NCI-H524 (cell line): ENCODE data around the gene PHEX.

Source experiments
- DNase-seq, 2 experiments: peaks; one replicate each; lab custom pipeline; 2025; lab: John Stamatoyannopoulos, UW

PHEX gene

DNA sequence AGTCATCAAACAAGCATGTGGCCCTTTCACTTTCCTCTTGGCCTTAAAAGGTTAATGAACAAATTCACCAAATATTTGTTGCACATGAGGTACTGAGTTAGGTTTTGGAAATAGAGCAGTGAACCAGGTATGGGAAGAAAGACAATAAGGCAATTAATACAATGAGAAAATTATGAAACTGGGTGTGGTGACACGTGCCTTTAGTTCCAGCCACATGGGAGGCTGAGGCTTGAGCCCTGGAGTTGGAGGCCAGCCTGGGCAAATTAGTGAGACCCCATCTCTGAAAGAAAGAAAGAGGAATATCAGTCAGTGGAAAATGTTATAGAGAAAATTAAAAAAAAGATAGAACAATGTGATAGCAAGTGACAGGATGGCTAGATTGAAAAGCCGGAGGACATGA lies 8.1 kb downstream of the PHEX start:
- DNase-seq, result no peak

DNA sequence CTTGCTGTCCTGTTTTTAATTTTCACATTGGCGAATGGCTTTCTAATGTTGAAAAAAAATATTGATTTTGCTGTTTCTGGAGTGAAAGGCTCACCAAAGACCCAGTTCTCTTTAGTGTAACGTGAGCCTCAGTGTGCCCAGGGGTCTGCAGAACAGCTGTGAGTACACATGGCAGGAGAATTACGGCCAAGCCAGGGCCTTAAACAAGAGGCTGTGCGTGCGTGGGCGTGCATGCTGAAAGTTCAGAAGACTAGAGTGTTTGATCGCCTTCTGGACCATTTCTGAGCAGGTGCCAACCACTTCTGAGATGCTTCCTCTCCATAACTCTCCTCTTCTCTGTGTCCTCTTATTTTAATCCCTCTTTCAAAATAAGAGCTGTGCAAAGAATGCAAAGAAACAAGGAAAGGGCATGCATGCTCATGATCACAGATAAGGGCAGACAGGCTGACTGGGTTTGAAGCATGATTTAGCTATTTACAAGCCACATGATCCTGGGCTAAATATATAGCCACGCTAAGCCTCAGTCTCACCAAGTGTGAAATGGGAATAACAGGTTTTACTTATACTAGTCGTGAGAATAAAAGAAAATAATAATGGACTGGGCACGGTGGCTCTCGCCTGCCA lies 9.9 kb downstream of the PHEX start:
- peak; percentile 83 to 95 for DNase-seq

DNA sequence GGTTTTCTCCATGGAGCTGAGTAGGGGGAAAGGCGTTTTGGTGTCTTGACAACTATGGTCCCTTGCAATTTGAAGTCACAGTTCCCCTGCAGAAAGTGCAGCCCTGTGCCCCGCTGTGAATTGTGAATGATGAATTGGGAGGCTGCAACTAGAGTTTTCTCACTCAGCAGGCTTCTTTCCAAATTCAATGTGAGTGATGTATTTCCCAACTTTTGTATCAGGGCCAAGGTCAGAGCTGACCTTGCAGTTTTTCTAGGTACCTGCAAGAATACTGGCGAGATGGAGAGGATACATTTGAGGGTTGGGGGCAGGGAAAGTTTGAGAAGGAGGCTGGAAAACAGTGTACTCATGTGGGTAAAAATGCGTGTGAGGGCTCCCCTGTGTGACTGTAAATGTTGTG lies 11.7 kb downstream of the PHEX start:
- DNase-seq, result no peak

DNA sequence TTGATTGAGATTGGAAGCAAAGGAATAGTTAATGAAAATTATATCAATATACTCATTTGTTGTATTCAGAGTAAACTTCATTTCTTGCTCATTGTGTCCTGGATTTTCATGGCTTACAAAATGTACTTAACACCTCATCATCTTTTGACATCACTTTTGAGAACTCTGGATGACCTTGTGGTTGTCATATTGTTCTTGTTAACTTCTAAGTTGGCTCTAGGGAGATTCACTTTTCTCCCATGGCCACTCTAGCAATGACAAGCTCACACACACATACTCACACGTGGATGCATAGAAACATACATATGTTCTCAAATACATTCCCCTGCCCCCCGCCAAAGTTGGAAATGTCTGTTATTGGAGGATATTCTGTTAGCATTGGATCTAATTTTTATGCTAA lies 15.3 kb downstream of the PHEX start:
- no peak for DNase-seq

DNA sequence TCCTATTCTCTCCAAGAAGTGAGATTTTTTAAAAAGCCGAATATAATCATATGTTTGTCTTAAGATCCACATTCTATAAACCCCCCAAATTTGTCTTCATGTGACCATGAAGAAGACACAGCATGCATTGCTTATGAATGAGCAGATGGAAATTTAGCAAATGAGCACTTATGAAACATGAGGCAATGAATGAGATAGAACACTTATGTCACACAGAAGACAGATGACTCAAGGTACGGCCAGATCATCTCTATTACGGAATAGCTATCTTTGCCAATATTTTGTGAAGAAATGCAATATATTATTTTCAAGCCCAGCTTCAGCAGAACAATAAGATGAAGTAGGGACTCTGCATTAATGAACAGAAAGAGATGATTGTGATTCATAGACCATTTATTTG lies 21.4 kb downstream of the PHEX start:
- DNase-seq, result peak; percentile 2 to 52

DNA sequence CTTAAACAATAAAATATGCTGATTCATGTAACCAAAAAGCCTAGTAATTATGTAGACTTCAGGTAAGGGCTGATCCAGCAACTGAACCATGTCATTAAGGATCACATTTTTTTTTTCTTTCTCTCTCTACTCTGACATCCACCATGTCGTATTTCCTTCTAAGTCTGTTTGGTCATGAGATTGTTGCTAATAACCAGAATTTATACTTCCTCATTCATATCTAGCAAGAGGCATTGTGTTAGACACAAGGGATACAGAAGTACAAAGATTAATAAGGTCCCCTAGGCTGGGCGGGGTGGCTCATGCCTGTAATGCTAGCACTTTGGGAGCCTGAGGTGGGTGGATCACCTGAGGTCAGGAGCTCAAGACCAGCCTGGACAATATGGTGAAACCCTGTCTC lies 24.1 kb downstream of the PHEX start:
- no peak for DNase-seq

DNA sequence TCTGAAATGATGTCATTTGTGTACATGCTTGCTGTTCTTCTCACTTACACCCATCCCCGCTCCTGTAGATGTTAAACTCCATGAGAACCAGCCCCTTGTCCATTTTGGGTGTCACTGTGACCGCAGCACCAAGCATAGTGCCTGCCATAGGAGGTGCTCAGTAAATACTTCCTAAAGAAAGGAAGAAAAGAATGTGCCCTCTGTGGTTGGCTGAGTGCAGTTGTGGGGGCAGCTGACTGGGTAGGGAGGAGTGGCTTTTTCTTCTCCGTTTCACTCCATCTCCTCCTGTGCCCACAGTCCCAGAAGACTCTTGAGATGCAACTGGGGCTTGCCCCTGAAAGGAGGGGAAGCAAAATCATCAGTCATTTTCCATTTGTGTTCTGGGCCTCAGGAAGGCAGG lies 25.5 kb downstream of the PHEX start:
- DNase-seq, result no peak

DNA sequence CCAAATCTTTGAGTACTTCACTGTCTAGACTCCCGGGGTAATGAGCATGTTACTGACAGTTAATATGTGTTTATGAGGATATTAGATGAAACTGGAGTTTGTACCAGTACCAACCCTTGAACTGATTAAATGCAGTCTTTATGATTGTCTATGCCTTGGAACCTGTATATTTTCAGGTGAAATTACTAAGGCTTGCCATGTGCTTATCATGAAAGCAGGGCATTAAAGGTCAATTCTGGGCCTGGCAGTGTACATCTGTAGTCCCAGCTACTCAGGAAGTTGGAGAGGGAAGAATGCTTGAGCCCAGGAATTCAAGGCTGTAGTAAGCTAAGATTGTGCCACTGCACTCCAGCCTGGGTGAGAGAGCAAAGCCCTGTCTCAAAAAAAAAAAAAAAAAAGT lies 27.6 kb downstream of the PHEX start:
- peak in 1 of 2 experiments; percentile 30 for DNase-seq

DNA sequence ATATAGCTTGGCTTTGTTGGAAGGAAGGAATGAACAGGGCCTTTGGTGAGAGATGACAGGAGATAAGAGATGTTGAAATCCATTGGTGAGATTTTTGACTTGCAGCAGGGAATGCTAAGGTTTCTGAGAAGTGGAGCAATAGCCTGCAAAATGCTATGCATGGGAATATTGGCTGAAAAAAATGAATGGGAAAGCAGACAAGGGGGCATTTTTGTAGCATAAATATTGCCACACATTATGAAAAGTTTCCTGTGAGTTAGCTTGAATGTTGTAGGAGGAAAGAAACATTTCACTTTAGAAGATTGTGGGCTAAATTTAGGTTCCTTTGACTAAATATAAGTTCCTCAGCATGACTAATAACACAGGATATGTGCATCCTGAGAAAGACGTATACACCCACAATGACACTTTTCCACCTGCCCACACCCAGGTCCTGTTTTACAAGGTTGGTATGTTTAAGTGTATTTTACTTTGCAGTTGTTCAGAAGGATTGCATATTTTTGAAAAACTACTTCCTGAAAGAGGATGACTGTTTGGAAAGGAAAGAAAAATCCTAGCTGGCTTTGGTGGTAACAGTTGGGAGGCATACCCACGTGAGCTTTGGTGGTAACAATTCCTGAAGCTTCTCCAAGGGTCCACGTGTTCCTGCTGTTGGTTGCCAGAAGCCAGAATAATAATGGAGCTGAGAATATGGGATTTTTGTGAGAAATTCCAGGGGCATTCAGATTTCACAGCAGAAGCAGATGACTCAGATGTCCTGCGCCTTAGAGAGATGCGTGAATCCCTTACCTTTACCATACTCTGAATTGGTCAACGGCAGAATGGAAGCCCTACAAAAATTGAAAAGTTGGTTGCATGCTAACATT lies 28.5 kb downstream of the PHEX start:
- no peak for DNase-seq

DNA sequence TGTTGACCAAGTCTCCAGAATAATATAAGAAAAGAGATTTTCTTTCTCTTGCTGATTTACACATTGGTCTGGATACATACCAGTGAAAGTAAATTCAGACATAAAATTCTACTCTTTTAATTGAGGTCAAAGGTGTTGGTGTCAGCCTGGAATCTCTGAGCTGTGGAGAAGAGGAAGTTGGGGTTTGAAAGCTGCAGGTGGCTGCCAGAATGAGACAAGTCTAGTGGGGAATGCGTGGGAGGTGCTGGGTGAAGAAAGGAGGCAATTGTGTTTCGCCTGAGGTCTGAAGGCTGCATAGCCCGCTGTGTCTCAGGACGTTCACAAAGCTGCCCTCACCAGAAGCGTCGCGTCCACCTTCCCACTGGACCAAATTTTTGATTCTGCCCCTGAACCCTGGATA lies 31.2 kb downstream of the PHEX start:
- no peak for DNase-seq

DNA sequence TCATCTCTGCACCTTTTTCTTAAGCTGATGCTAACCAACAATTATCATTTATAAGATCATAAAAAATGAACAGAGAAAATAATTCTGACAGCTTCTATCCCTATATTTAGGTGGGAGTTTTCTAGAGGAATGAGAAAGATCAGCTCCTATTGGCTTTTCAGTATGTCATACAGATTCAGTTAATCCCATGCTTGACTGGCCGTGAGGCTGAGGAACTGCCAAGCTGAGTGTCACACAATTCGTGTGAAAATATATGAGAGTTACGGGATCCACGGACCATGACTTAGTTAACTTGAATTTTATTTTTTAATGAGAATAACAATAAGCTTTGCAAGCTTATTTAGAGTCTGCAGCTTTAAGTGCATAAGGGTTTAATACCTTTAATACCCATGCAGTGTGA lies 37.5 kb downstream of the PHEX start:
- DNase-seq, result peak in 1 of 2 experiments; percentile 7

DNA sequence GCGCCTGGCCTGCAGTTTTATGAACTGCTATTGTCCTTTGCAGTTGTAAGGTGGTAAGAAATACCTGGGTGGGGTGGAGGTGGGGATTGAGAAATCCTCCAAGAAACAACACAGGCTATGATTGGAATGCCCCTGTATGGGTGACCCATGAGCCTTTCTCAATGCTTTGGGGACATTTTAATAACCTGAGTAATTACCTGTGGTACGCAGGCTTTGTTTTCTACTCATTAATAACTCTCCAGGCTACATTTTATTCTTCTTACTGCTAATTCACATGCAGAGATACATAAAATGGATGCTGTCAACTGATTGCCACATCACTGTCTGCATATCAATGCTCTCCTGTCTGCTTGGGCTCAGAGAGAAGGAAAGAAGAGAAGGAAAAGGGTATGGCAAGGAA lies 41.8 kb downstream of the PHEX start:
- DNase-seq, result no peak

DNA sequence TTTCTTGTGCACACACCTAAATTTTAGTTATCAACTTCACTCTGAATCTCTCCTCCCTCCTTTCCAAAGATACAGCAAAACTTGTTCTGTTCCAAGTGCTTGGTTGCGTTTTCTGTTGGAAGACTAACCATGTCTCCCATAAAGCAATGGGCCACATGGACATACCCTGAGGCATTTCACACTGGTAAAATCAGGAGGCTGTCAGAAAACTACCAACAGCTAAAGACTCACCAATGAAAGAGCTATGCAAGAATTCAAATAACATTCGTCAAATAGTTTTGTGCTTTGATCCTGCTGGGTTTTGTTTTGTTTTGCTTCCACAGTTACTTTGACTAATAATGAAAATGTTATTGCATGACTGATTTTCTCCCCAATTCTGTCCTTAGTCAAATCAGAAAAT lies 46.0 kb downstream of the PHEX start:
- no peak for DNase-seq

DNA sequence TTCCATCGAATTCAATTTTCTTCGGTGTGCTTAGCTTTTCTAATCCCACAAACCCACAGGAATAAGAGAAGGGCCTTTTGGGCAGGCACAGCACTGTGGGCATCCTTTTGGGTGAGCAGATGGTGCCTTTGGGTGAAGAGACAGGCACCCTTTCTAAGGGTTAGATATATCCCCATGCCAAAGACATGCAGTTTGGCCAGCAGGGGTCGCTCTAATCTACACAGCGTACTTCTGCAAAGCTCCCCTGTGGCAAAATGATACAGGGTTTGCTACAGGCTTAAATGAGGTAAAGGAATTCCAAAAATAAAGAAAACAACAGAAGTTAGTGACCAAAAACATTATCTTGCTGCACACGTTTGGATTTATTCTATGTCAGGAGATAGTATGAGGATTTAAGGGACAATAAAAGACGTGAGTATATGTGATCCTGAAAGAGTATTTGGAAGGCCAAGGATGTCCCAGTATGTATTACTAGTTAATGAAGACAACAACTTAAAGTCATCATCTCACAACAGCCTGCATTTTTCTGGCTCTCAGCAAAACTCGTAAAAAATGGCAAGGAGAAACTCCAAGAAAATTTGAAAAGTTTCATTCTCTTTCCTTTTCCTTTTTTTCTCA lies 49.5 kb downstream of the PHEX start:
- peak; percentile 38 to 48 for DNase-seq

DNA sequence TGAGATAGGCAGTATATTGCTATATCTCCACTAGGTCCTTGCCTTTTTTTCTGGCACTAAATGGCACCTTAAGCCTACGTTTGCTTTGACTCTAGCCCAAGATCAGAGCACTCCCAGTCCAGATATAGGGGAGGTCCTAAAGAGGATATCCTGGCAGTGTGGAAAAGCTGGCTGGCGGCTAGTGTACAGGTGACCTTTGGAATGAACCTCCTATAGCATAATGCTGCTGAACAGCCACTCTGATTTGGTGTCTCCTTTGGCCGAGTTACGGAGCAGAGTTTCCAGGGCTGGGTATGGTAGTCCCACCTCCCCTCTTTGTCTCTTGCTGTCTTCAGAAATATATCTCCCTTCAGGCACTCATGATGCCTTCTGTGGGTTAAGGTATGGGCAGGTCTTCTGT lies 53.9 kb downstream of the PHEX start:
- no peak for DNase-seq

DNA sequence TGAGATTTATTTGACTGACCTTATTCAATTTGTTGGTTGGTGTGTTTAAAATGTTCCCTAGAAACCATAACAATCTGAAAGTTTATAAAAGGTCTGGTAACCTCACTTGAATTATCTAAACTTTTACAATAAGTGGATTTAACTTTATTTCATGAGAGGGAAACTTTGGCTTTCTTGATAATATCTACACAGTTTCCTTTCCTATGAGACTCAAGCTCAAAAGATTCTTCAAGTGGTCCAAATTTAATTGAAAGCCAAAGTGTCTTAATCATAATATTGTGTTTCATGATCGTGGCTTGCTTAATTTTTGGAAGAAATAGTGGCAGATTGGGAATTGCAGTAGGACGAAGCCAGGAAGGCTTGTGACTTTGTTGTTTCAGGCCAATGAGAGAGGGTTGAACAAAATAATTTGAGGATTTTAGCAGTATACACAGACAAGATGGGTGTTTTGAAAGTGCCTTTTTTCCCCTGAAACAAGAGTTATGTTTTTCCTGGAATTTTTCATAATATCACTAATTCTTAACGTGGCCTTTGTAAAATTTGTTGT lies 55.0 kb downstream of the PHEX start:
- no peak for DNase-seq

DNA sequence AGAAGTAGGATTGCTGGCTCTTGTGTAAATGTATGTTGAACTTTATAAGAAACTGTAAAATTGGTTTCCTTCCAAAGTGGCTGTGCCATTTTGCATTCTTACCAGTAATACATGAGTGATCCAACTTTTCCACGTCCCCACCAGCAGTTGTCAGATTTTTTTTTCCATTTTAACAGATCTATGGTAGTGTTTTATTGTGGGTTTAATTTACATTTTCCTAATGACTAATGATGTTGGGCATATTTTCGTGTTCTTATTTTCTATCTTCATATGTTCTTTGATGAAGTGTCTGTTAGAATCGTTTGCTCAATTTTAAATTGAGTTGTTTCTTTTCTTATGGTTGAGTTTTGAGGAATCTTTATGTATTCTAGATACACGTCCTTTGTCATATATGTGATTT lies 56.2 kb downstream of the PHEX start:
- DNase-seq, result no peak

DNA sequence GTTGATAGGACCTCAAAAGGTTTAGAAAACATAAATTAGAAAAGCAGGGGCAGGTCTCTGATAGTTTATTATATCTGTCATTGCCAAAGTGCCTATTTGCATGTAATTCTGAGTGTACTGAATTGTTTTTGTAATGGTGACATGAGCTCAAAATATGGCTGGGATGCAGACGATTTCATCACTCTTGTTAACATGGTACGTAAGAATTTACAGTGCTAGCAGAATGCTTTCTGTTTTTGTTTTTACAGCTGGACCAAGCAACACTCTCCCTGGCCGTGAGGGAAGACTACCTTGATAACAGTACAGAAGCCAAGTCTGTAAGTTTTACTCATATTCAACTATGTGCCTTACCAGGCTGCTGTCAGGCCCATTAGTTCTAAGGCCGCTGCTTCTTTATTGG lies 58.1 kb downstream of the PHEX start:
- DNase-seq, result no peak

DNA sequence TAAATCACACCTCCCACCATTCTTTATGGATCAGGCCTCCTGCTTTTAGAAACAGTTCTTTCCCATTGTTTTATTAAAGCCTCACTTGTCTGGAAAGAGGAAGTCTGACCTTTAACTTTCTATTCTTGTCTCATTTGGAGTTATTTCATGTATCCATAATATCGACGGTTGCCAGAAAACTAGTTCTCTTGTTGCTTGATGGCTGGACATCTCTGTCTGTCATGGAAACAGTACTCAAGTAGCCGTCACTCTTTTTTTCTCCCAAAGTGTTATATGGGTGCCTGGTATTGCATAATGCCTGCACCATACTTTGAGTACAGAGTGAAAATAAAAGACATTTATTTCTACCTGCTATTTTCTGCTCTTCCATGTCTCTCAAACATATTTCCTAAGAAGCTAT lies 61.4 kb downstream of the PHEX start:
- DNase-seq, result no peak

DNA sequence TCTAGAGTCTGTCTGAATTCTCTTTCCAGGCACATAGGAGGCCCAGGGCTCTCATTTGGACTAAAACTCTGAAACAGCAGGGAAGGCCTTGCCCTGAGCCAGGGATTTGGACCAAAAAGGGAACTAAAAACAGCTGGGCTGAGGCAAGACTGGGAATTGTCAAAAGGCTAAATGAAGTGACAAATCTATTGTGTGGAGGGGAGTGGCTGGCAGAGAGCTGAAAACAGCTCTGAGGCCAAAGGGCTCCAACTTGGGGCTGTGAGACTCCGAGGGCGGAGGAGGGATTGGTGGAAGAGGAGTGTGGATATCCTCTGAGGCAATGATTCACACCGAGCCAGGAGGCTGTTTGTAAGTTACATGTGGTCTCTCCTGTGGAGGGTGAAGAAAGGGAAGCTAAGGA lies 63.2 kb downstream of the PHEX start:
- DNase-seq, result no peak

DNA sequence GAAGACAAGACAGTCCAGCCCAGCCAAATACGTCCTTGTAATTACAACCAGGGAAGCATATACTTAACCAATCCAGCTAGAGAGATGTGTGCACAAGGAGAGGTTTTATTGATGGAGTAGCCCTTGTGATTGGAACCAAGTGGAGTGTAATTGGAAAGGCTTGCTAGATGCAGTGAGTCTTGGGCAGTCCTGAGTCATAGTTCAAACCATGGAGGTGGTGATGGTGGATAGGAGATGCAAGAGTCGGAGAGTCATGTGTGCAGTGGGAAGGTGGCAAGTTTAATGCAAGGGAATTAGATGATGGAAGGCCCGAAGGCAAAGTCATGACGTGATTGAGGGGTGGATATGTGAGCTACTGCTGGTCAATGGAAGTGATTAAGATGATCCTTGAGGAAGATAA lies 63.7 kb downstream of the PHEX start:
- DNase-seq, result no peak

DNA sequence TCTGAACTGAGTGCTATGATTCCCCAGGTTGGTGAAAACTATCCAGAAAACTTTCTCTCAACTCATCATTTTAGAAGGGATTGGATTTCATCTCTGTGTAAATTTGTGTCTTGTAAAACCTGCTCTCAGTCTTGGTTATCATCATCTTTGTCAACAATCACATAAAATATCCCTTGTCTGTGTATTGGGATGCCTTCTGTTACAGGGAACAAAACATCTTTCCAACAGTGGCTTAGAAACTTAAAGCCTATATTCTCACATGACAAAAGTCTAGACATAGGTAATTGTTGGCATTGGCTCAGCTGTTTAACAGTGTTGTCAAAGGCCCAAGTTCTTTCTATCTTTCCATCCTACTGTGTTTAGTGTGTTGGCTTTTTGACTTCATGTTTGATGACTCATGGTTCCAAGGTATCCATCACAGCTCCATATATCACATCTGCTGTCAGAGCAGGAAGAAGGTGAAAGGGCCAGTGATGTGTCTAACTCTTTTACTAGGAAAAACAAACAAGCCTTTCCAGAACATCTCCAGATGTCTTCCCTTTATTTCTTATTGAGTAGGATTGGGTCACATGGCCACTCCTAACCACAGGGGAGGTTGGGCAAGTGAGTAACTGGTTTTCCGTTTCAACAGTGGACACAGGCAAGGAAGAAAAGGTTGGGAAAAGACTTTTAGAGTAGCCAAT lies 65.0 kb downstream of the PHEX start:
- DNase-seq, result no peak
